Panc1 (cell line): ENCODE measurements around the gene TEKT3. TPM values are rescaled to one million over a fixed set of nuclear protein-coding genes. Genes with fewer than 3 reads are reported as not detected.

ENCODE experiments used
- ATAC-seq: fragments of 200-7000 bp; cut with Tn5 transposase; 2 replicates; pipeline ENCODE4 v1.9.1; 2020; ENCODE audit warnings: mild to moderate bottlenecking, moderate library complexity
- BruUV-seq: library from RNA; stranded (reverse); fragments of 400-500 nt; replicated peaks from 2 replicates; lab custom pipeline; 2021; lab: Mats Ljungman, UMichigan
- CTCF ChIA-PET: fragments of 300-600 bp; sonication (Branson Sonifier 250); formaldehyde crosslinking; loops from one replicate; lab custom pipeline; 2022; ENCODE audit warnings: antibody characterized with exemption; lab: Charles Lee
- POLR2A ChIA-PET: fragments of 300-600 bp; sonication (Branson Sonifier 250); formaldehyde crosslinking; loops from one replicate; lab custom pipeline; 2022; ENCODE audit warnings: antibody characterized with exemption; lab: Charles Lee
- DNase-seq: peaks from one replicate; pipeline ENCODE4 v3.0.0-alpha.2; 2010; ENCODE audit warnings: low read depth, low spot score
- H3K27ac ChIP-seq: 2 replicates; pipeline ENCODE4 v1.5.1; 2011; ENCODE audit warnings: mild to moderate bottlenecking, low read length, inconsistent platforms
- H3K27me3 ChIP-seq: fragments of 200-500 bp; sonication (Bioruptor generic); 2 replicates; pipeline ENCODE4 v1.6.0; 2014; ENCODE audit warnings: low read length, inconsistent platforms; ENCODE audit not compliant: control insufficient read depth, insufficient read depth
- H3K36me3 ChIP-seq: fragments of 200-500 bp; sonication (Bioruptor generic); 2 replicates; pipeline ENCODE4 v1.5.1; 2014; ENCODE audit warnings: inconsistent platforms, mild to moderate bottlenecking, low read length, moderate library complexity; ENCODE audit not compliant: control insufficient read depth, insufficient read depth
- H3K4me1 ChIP-seq: 2 replicates; pipeline ENCODE4 v1.5.1; 2011; ENCODE audit warnings: inconsistent platforms, mild to moderate bottlenecking, low read length, moderate library complexity; ENCODE audit not compliant: control insufficient read depth, insufficient read depth
- H3K4me3 ChIP-seq, 2 experiments: 2 replicates each; pipeline ENCODE4 v1.5.1; 2011 to 2012; ENCODE audit warnings: low read depth in 2 of 2, low read length in 2 of 2, mild to moderate bottlenecking in 2 of 2, inconsistent platforms in 1 of 2, moderate library complexity in 1 of 2
- H3K9me3 ChIP-seq: fragments of 200-500 bp; sonication (Bioruptor generic); 2 replicates; pipeline ENCODE4 v1.5.1; 2014; ENCODE audit warnings: low read depth, mild to moderate bottlenecking, inconsistent platforms, low read length, moderate library complexity; ENCODE audit not compliant: control insufficient read depth, insufficient read depth
- POLR2AphosphoS5 ChIP-seq: IDR thresholded peaks from 2 replicates; pipeline ENCODE4 v1.6.1; 2012; ENCODE audit warnings: mild to moderate bottlenecking, low read depth, low read length, moderate library complexity
- SIN3A ChIP-seq: IDR thresholded peaks from 2 replicates; pipeline ENCODE4 v1.6.1; 2012; ENCODE audit warnings: low read depth, mild to moderate bottlenecking, low read length, moderate library complexity, borderline replicate concordance; ENCODE audit not compliant: insufficient read depth
- TCF7L2 ChIP-seq: IDR thresholded peaks from 2 replicates; pipeline ENCODE4 v1.6.1; 2011; ENCODE audit warnings: mild to moderate bottlenecking, low read depth, low read length, inconsistent platforms
- in situ Hi-C: cut with HindIII; loops from 2 replicates; pipeline ENCODE4 v1.10.0; 2016; ENCODE audit warnings: low sequenced_read_pairs, low pct_unique_long_range_greater_than_20kb
- intact Hi-C: fragments of 100-400 bp; cut with micrococcal nuclease; formaldehyde crosslinking; loops from one replicate; pipeline ENCODE4 v1.10.0; 2022; ENCODE audit not compliant: unreplicated experiment
- total RNA-seq: library from RNA; stranded (reverse); gene quantifications from one replicate; pipeline ENCODE4 v1.2.1, GENCODE V29; 2021; ENCODE audit not compliant: unreplicated experiment
- TF ChIP-seq, protein P1 (sequence below), 2 experiments: IDR thresholded peaks; 2 replicates each; pipeline ENCODE4 v1.6.1; 2011 to 2012; ENCODE audit warnings: low read depth in 2 of 2, control low read depth in 1 of 2, low read length in 1 of 2, mild to moderate bottlenecking in 1 of 2, moderate library complexity in 1 of 2; ENCODE audit not compliant: insufficient read depth in 1 of 2
- TF ChIP-seq, protein P2 (sequence below): fragments of 450-650 bp; IDR thresholded peaks from 2 replicates; pipeline ENCODE4 v1.5.1; 2017; ENCODE audit warnings: mild to moderate bottlenecking

The TEKT3 gene
- total RNA-seq, 1 experiment from 2014 or later: not detected

DNA sequence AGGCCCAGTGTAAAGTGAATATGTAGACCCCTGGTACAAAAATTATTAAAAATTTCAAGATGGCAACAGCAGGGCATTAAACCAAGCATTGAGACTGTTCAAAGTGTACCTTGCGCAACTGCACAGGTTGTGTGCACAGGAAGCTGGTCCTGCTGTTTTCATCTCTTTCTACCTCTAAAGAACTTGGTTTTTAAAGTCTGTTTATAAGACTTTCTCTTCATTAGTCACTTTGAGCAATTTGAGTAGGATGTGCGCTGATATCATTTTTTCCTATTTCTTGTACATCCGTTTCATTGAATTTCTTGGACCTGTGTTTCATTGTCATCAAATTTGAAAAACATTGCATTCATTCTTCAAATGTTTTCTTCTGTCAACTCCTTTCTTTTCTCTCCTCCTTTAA lies 59.5 kb downstream of the TEKT3 start:
- Histone ChIP-seq H3K4me3 (no peak overlapping the region), H3K4me1 (no peaks in the 10 kb centered on the region), H3K27me3 (no peaks in the 10 kb centered on the region), H3K36me3 (no peaks in the 10 kb centered on the region), H3K27ac (no peak overlapping the region), H3K9me3 (no peaks in the 10 kb centered on the region)
- ChIA-PET POLR2A (no interaction called here), CTCF (no interaction called here)
- no TSS peak for BruUV-seq
- ATAC-seq: no peak
- in situ Hi-C loops: no loop called here
- intact Hi-C loops: no loop called here
- no peak for DNase-seq
- TF ChIP-seq TCF7L2 (no peak), SIN3A (no peak)

DNA sequence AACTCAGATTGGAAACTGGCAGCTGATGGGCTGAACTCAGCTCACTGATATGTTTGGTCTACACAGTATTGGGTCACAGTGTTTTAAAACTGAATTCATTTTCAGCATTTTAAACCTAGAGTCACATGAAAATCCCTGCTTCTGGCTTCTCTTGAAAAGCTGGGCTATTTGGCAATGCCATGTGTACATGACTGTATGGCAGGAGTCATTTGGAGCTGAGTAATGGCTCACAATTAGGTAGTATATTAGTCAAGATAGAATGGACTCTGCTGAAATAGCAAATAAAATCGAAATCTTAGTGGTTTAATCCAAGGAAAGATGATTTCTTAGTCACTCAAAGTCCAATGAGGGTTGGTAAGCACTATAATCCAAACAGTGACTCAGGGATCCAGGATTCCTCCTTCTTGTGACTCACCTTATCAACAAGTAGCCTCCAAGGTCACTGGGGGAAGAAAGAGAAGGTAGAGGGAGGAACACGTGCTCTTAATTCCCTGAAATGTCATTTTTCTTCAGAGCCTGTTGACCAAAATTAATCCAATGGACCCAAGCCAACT lies 62.4 kb downstream of the TEKT3 start:
- Histone ChIP-seq H3K27me3 (no peaks in the 10 kb centered on the region), H3K36me3 (no peaks in the 10 kb centered on the region), H3K27ac (no peak overlapping the region), H3K4me3 (no peak overlapping the region), H3K4me1 (no peaks in the 10 kb centered on the region), H3K9me3 (no peaks in the 10 kb centered on the region)
- intact Hi-C loops (no loop called here), in situ Hi-C loops (no loop called here)
- TF ChIP-seq, protein P1, sequence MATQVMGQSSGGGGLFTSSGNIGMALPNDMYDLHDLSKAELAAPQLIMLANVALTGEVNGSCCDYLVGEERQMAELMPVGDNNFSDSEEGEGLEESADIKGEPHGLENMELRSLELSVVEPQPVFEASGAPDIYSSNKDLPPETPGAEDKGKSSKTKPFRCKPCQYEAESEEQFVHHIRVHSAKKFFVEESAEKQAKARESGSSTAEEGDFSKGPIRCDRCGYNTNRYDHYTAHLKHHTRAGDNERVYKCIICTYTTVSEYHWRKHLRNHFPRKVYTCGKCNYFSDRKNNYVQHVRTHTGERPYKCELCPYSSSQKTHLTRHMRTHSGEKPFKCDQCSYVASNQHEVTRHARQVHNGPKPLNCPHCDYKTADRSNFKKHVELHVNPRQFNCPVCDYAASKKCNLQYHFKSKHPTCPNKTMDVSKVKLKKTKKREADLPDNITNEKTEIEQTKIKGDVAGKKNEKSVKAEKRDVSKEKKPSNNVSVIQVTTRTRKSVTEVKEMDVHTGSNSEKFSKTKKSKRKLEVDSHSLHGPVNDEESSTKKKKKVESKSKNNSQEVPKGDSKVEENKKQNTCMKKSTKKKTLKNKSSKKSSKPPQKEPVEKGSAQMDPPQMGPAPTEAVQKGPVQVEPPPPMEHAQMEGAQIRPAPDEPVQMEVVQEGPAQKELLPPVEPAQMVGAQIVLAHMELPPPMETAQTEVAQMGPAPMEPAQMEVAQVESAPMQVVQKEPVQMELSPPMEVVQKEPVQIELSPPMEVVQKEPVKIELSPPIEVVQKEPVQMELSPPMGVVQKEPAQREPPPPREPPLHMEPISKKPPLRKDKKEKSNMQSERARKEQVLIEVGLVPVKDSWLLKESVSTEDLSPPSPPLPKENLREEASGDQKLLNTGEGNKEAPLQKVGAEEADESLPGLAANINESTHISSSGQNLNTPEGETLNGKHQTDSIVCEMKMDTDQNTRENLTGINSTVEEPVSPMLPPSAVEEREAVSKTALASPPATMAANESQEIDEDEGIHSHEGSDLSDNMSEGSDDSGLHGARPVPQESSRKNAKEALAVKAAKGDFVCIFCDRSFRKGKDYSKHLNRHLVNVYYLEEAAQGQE (IDR thresholded peaks at IDR 0.05; ENCODE audit: insufficient read depth in 1 of 2, low read depth in 2 of 2, low read length in 1 of 2): no peak
- TF ChIP-seq TCF7L2: no peak
- TF ChIP-seq SIN3A: no peak
- TF ChIP-seq, protein P2, sequence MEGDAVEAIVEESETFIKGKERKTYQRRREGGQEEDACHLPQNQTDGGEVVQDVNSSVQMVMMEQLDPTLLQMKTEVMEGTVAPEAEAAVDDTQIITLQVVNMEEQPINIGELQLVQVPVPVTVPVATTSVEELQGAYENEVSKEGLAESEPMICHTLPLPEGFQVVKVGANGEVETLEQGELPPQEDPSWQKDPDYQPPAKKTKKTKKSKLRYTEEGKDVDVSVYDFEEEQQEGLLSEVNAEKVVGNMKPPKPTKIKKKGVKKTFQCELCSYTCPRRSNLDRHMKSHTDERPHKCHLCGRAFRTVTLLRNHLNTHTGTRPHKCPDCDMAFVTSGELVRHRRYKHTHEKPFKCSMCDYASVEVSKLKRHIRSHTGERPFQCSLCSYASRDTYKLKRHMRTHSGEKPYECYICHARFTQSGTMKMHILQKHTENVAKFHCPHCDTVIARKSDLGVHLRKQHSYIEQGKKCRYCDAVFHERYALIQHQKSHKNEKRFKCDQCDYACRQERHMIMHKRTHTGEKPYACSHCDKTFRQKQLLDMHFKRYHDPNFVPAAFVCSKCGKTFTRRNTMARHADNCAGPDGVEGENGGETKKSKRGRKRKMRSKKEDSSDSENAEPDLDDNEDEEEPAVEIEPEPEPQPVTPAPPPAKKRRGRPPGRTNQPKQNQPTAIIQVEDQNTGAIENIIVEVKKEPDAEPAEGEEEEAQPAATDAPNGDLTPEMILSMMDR: no peak
- TF ChIP-seq POLR2AphosphoS5: no peak
- ChIA-PET POLR2A (no interaction called here), CTCF (interaction anchor here (0.7 kb wide), 1 partner anchor 230 kb away, joined by 3 read pairs; no protein-coding TSS in a partner anchor)
- no peak for ATAC-seq
- DNase-seq: peak; percentile 78
- no TSS peak for BruUV-seq

- no TSS peak for BruUV-seq
- ChIA-PET POLR2A (no interaction called here), CTCF (interaction anchor here (0.7 kb wide), 1 partner anchor 229 kb away, joined by 3 read pairs; no protein-coding TSS in a partner anchor)
- intact Hi-C loops (no loop called here), in situ Hi-C loops (no loop called here)
- ATAC-seq: no peak
- no peaks in the 10 kb centered on the region for H3K4me1 ChIP-seq
- no peaks in the 10 kb centered on the region for H3K9me3 ChIP-seq
- no peaks in the 10 kb centered on the region for H3K36me3 ChIP-seq
- no peak overlapping the region for H3K4me3 ChIP-seq
- no peaks in the 10 kb centered on the region for H3K27me3 ChIP-seq
- no peak for DNase-seq
- H3K27ac ChIP-seq: no peak overlapping the region
- TF ChIP-seq POLR2AphosphoS5: no peak
Measured at GRCh38 chr17:15278380-15278779, 63.0 kb downstream of the TEKT3 start.
